Thoracic aorta (tissue), 2 donors: Measurements from ENCODE around the gene XPNPEP1. TPM values are rescaled to one million over a fixed set of nuclear protein-coding genes. Genes with fewer than 3 reads are reported as not detected.

Experiments
- ATAC-seq: fragments of 150-250 bp; one replicate; pipeline ENCODE4 v1.8.0; 2017; ENCODE audit warnings: low read depth; ENCODE audit not compliant: insufficient number of reproducible peaks, low FRiP score
- DNase-seq: peaks from one replicate; pipeline ENCODE4 v3.0.0-alpha.2; 2020; ENCODE audit warnings: low spot score
- H3K27ac ChIP-seq, 2 donors: fragments of 200-600 bp; sonication (generic); 1 replicate in 1 of 2; 2 replicates in 1 of 2; pipeline ENCODE4 v1.5.1; 2016; ENCODE audit warnings: mild to moderate bottlenecking in 2 of 2, moderate library complexity in 2 of 2
- H3K27me3 ChIP-seq: fragments of 200-600 bp; sonication (generic); replicated peaks from 2 replicates; pipeline ENCODE4 v1.6.0; 2016; ENCODE audit warnings: mild to moderate bottlenecking; ENCODE audit not compliant: insufficient read depth
- H3K36me3 ChIP-seq: fragments of 200-600 bp; sonication (generic); one replicate; pipeline ENCODE4 v1.5.1; 2016
- H3K4me1 ChIP-seq, 2 donors: fragments of 200-600 bp; sonication (generic); 1 replicate in 1 of 2; 2 replicates in 1 of 2; pipeline versions ENCODE4 v1.5.1 to v1.6.0; 2016; ENCODE audit warnings: low read depth in 2 of 2, mild to moderate bottlenecking in 1 of 2; ENCODE audit not compliant: control insufficient read depth in 1 of 2
- H3K4me3 ChIP-seq: fragments of 200-600 bp; sonication (generic); 2 replicates; pipeline ENCODE4 v1.5.1; 2016; ENCODE audit warnings: mild to moderate bottlenecking
- H3K9me3 ChIP-seq: fragments of 200-600 bp; sonication (generic); 2 replicates; pipeline ENCODE4 v1.5.1; 2016
- CTCF ChIP-seq: fragments of 200-600 bp; sonication (generic); IDR thresholded peaks from one replicate; pipeline ENCODE4 v1.5.1; 2019; ENCODE audit warnings: antibody characterized with exemption
- total RNA-seq, 2 donors: library from RNA; depleted of rRNA; stranded (reverse); fragments of >200 nt; gene quantifications; one replicate each; pipeline versions ENCODE4 v1.1.0 to v1.2.3, GENCODE V29; 2016

XPNPEP1 gene
- total RNA-seq, 2 donors from 2014 or later: 36.0 to 86.0 TPM

GRCh38 chr10:109912335-109913281, 10.7 kb downstream of the XPNPEP1 start:
- H3K27ac ChIP-seq: peak overlapping the region; percentile 64 to 80
- peak overlapping the region; percentile 38 for H3K4me3 ChIP-seq
- DNase-seq (no peak), ATAC-seq (no peak)
- no peaks in the 10 kb centered on the region for H3K27me3 ChIP-seq
- peaks cover 23 to 53% of the 10 kb centered on the region in 2 donors for H3K4me1 ChIP-seq
- no peak for TF ChIP-seq CTCF
- no peaks in the 10 kb centered on the region for H3K9me3 ChIP-seq
- no peaks in the 10 kb centered on the region for H3K36me3 ChIP-seq

- H3K4me1 ChIP-seq: peaks cover 23 to 50% of the 10 kb centered on the region in 2 donors
- no peaks in the 10 kb centered on the region for H3K27me3 ChIP-seq
- H3K9me3 ChIP-seq: no peaks in the 10 kb centered on the region
- no peak overlapping the region for H3K4me3 ChIP-seq
- peaks cover 4% of the 10 kb centered on the region for H3K36me3 ChIP-seq
- ATAC-seq (no peak), DNase-seq (no peak)
- H3K27ac ChIP-seq: peak overlapping the region; percentile 12 to 80
- no peak for TF ChIP-seq CTCF
These were observed 11.4 kb downstream of the XPNPEP1 start for GRCh38 chr10:109911903-109912302.

- Histone ChIP-seq H3K36me3 (peaks cover 4% of the 10 kb centered on the region), H3K4me1 (peaks cover 12 to 36% of the 10 kb centered on the region in 2 donors), H3K4me3 (no peak overlapping the region), H3K9me3 (no peaks in the 10 kb centered on the region), H3K27me3 (no peaks in the 10 kb centered on the region), H3K27ac (no peak overlapping the region)
- DNase-seq: no peak
- ATAC-seq: no peak
- TF ChIP-seq CTCF: no peak
These were observed 17.0 kb downstream of the XPNPEP1 start for GRCh38 chr10:109906316-109906715.

GRCh38 chr10:109904397-109904796, 18.9 kb downstream of the XPNPEP1 start:
- no peaks in the 10 kb centered on the region for H3K27me3 ChIP-seq
- peaks cover 4% of the 10 kb centered on the region for H3K36me3 ChIP-seq
- no peak overlapping the region for H3K4me3 ChIP-seq
- no peaks in the 10 kb centered on the region for H3K9me3 ChIP-seq
- no peak overlapping the region for H3K27ac ChIP-seq
- TF ChIP-seq CTCF: no peak
- no peak for ATAC-seq
- DNase-seq: no peak
- H3K4me1 ChIP-seq: peaks cover 20 to 39% of the 10 kb centered on the region in 2 donors

GRCh38 chr10:109902992-109903947, 20.0 kb downstream of the XPNPEP1 start:
- no peak for ATAC-seq
- Histone ChIP-seq H3K9me3 (no peaks in the 10 kb centered on the region), H3K4me1 (peaks cover 29 to 51% of the 10 kb centered on the region in 2 donors), H3K4me3 (peak overlapping the region; percentile 22), H3K36me3 (peaks cover 4% of the 10 kb centered on the region), H3K27me3 (no peaks in the 10 kb centered on the region), H3K27ac (peak overlapping the region; percentile 0 to 55)
- TF ChIP-seq CTCF: no peak
- no peak for DNase-seq
